MCF 10A (cell line): Measurements from ENCODE around the gene KIF3A. TPM values are rescaled to one million over a fixed set of nuclear protein-coding genes. Genes with fewer than 3 reads are reported as not detected.

Source experiments
- BruUV-seq: library from RNA; stranded (reverse); fragments of 400-500 nt; replicated peaks from 2 replicates; lab custom pipeline; 2021; lab: Mats Ljungman, UMichigan
- CTCF ChIA-PET: fragments of 300-600 bp; sonication (Branson Sonifier 250); formaldehyde crosslinking; extraction: SDS; loops from one replicate; lab custom pipeline; 2021; ENCODE audit warnings: antibody characterized with exemption, inconsistent platforms; lab: Yijun Ruan, JAX
- POLR2A ChIA-PET: fragments of 300-600, 350-650 bp; sonication (Branson Sonifier 250); formaldehyde crosslinking; extraction: SDS; loops from one replicate; lab custom pipeline; 2020; ENCODE audit warnings: antibody characterized with exemption, inconsistent platforms; lab: Yijun Ruan, JAX
- DNase-seq: peaks from one replicate; pipeline ENCODE4 v3.0.0-alpha.2; 2018; ENCODE audit not compliant: unreplicated experiment
- H3K27ac Mint-ChIP-seq: one replicate; pipeline ENCODE4 v1.8.0; 2022; ENCODE audit warnings: mild to moderate bottlenecking, low read depth, mixed read lengths; ENCODE audit not compliant: unreplicated experiment
- H3K27me3 Mint-ChIP-seq: one replicate; pipeline ENCODE4 v1.8.0; 2022; ENCODE audit warnings: mixed read lengths; ENCODE audit not compliant: insufficient read depth, unreplicated experiment
- H3K36me3 Mint-ChIP-seq: one replicate; pipeline ENCODE4 v1.8.0; 2022; ENCODE audit warnings: mild to moderate bottlenecking, moderate library complexity, mixed read lengths; ENCODE audit not compliant: insufficient read depth, unreplicated experiment
- H3K4me1 Mint-ChIP-seq: one replicate; pipeline ENCODE4 v1.8.0; 2022; ENCODE audit warnings: mixed read lengths; ENCODE audit not compliant: insufficient read depth, unreplicated experiment
- H3K4me3 Mint-ChIP-seq: one replicate; pipeline ENCODE4 v1.8.0; 2022; ENCODE audit warnings: mild to moderate bottlenecking, moderate library complexity, mixed read lengths; ENCODE audit not compliant: unreplicated experiment
- H3K9me3 Mint-ChIP-seq: one replicate; pipeline ENCODE4 v1.8.0; 2022; ENCODE audit warnings: mixed read lengths; ENCODE audit not compliant: unreplicated experiment
- CTCF ChIP-seq: fragments of 200-600 bp; IDR thresholded peaks from one replicate; pipeline ENCODE4 v1.8.0; 2022; ENCODE audit warnings: antibody characterized with exemption, mild to moderate bottlenecking; ENCODE audit not compliant: unreplicated experiment
- intact Hi-C: fragments of 100-400 bp; cut with micrococcal nuclease; formaldehyde crosslinking; loops from 2 replicates; pipeline ENCODE4 v1.14.1; 2022
- total RNA-seq: library from RNA; stranded (reverse); gene quantifications from 2 replicates; pipeline ENCODE4 v1.2.3, GENCODE V29; 2022

KIF3A gene
- total RNA-seq, 1 experiment from 2014 or later = 23.9 TPM

GRCh38 chr5:132668706-132669454, 68.5 kb downstream of the KIF3A start:
- intact Hi-C loops = no loop called here
- CTCF ChIA-PET = interaction anchor here (0.6 to 1.0 kb wide), 2 partner anchors 9 to 322 kb away, joined by 4 to 6 read pairs; no protein-coding TSS in a partner anchor

GRCh38 chr5:132667761-132668705, 69.3 kb downstream of the KIF3A start:
- H3K9me3 Mint-ChIP-seq = no peaks in the 10 kb centered on the region
- no peak for TF ChIP-seq CTCF
- intact Hi-C loops = no loop called here
- no peak overlapping the region for H3K4me3 Mint-ChIP-seq
- H3K36me3 Mint-ChIP-seq = no peaks in the 10 kb centered on the region
- CTCF ChIA-PET = interaction anchor here (1.0 kb wide), 1 partner anchor 152 kb away, joined by 4 read pairs; no protein-coding TSS in a partner anchor
- BruUV-seq = no TSS peak
- H3K27ac Mint-ChIP-seq = no peak overlapping the region
- POLR2A ChIA-PET = interaction anchor here (1.5 kb wide), 1 partner anchor 20 kb away, joined by 7 read pairs; no protein-coding TSS in a partner anchor
- no peaks in the 10 kb centered on the region for H3K27me3 Mint-ChIP-seq
- DNase-seq = no peak
- H3K4me1 Mint-ChIP-seq = no peaks in the 10 kb centered on the region

More at GRCh38 chr5:132668706-132669454, 68.5 kb downstream of the KIF3A start:
- Mint-ChIP-seq H3K4me1 (peaks cover 3% of the 10 kb centered on the region), H3K4me3 (no peak overlapping the region), H3K27ac (no peak overlapping the region), H3K36me3 (no peaks in the 10 kb centered on the region), H3K9me3 (no peaks in the 10 kb centered on the region), H3K27me3 (no peaks in the 10 kb centered on the region)
- BruUV-seq = no TSS peak
- TF ChIP-seq CTCF = no peak
- DNase-seq = no peak
- POLR2A ChIA-PET = no interaction called here

GRCh38 chr5:132667309-132667708, 70.0 kb downstream of the KIF3A start:
- no peak for TF ChIP-seq CTCF
- H3K4me3 Mint-ChIP-seq = no peak overlapping the region
- no peaks in the 10 kb centered on the region for H3K27me3 Mint-ChIP-seq
- intact Hi-C loops = no loop called here
- POLR2A ChIA-PET = interaction anchor here (1.5 kb wide), 1 partner anchor 21 kb away, joined by 7 read pairs; no protein-coding TSS in a partner anchor
- CTCF ChIA-PET = interaction anchor here (1.0 kb wide), 1 partner anchor 153 kb away, joined by 4 read pairs; no protein-coding TSS in a partner anchor
- H3K9me3 Mint-ChIP-seq = no peaks in the 10 kb centered on the region
- no peak for DNase-seq
- no TSS peak for BruUV-seq
- no peaks in the 10 kb centered on the region for H3K36me3 Mint-ChIP-seq
- no peaks in the 10 kb centered on the region for H3K4me1 Mint-ChIP-seq
- H3K27ac Mint-ChIP-seq = no peak overlapping the region
